Upper lobe of left lung (tissue), 4 donors: ENCODE results near the gene SERHL2.

Experiments
- CTCF ChIP-seq, 6 experiments: fragments of 450-650 bp in 4 of 6; fragments of 200-600 bp in 2 of 6; sonication (generic) in 2 of 6; IDR thresholded peaks; one replicate each; pipeline ENCODE4 v1.5.1; 2016 to 2019; ENCODE audit warnings: antibody characterized with exemption in 6 of 6
- POLR2A ChIP-seq, 4 donors: fragments of 450-650 bp; IDR thresholded peaks; one replicate each; pipeline ENCODE4 v1.5.1; 2016 to 2017; ENCODE audit warnings: antibody characterized with exemption in 4 of 4, mild to moderate bottlenecking in 2 of 4
- POLR2AphosphoS5 ChIP-seq, 2 donors: sonication (generic); formaldehyde crosslinking; IDR thresholded peaks; one replicate each; pipeline ENCODE4 v1.5.1; 2017; ENCODE audit warnings: antibody characterized with exemption in 2 of 2

GRCh38 chr22:42602470-42602869 is 48.7 kb downstream of the SERHL2 start:
- TF ChIP-seq CTCF (IDR thresholded peaks at IDR 0.05) (no peak), POLR2AphosphoS5 (IDR thresholded peaks at IDR 0.05) (no peak), POLR2A (IDR thresholded peaks at IDR 0.05) (no peak)
